Astrocyte (in vitro differentiated cells and primary cell): Measurements from ENCODE around the gene LNX2. TPM values are rescaled to one million over a fixed set of nuclear protein-coding genes. Genes with fewer than 3 reads are reported as not detected.
A peak's percentile ranks its signal among the peaks of the same experiment; 100 is the strongest.

ENCODE experiments used
- DNase-seq: peaks from one replicate; pipeline ENCODE4 v3.0.0-alpha.2; 2010; ENCODE audit warnings: low read depth
- FAIRE-seq: peaks from 2 replicates; lab custom pipeline; 2011; peaks lifted over from hg19 to GRCh38; lab: Jason Lieb, UNC
- H2AFZ ChIP-seq: 2 replicates; pipeline ENCODE4 v1.6.0; 2012; ENCODE audit warnings: low read depth, low read length, inconsistent platforms
- H3K27ac ChIP-seq: 2 replicates; pipeline ENCODE4 v1.5.1; 2011; ENCODE audit warnings: low read depth, low read length, inconsistent platforms
- H3K27me3 ChIP-seq: 2 replicates; pipeline ENCODE4 v1.6.0; 2011; ENCODE audit warnings: low read length, inconsistent platforms; ENCODE audit not compliant: insufficient read depth
- H3K36me3 ChIP-seq: 2 replicates; pipeline ENCODE4 v1.5.1; 2011; ENCODE audit warnings: low read length, inconsistent platforms; ENCODE audit not compliant: insufficient read depth
- H3K4me1 ChIP-seq: 2 replicates; pipeline ENCODE4 v1.5.1; 2011; ENCODE audit warnings: low read length, inconsistent platforms; ENCODE audit not compliant: insufficient read depth
- H3K4me2 ChIP-seq: 2 replicates; pipeline ENCODE4 v1.6.0; 2012; ENCODE audit warnings: low read length, inconsistent platforms
- H3K4me3 ChIP-seq: 2 replicates; pipeline ENCODE4 v1.5.1; 2011; ENCODE audit warnings: low read depth, mild to moderate bottlenecking, low read length, inconsistent platforms; ENCODE audit not compliant: insufficient read depth
- H3K79me2 ChIP-seq: 2 replicates; pipeline ENCODE4 v1.6.0; 2012; ENCODE audit warnings: mild to moderate bottlenecking, low read length, inconsistent platforms; ENCODE audit not compliant: insufficient read depth
- H3K9ac ChIP-seq: 2 replicates; pipeline ENCODE4 v1.6.0; 2012; ENCODE audit warnings: mild to moderate bottlenecking, low read length, inconsistent platforms
- H3K9me3 ChIP-seq: 2 replicates; pipeline ENCODE4 v1.5.1; 2012; ENCODE audit warnings: low read depth, mild to moderate bottlenecking, low read length, inconsistent platforms; ENCODE audit not compliant: insufficient read depth
- H4K20me1 ChIP-seq: 2 replicates; pipeline ENCODE4 v1.6.0; 2012; ENCODE audit warnings: low read length, inconsistent platforms; ENCODE audit not compliant: insufficient read depth
- H3K27ac Mint-ChIP-seq: one replicate; pipeline ENCODE4 v1.8.0; 2021; ENCODE audit warnings: mild to moderate bottlenecking, mixed read lengths; ENCODE audit not compliant: unreplicated experiment
- H3K27me3 Mint-ChIP-seq: one replicate; pipeline ENCODE4 v1.8.0; 2021; ENCODE audit warnings: low read depth, mixed read lengths; ENCODE audit not compliant: unreplicated experiment
- H3K36me3 Mint-ChIP-seq: one replicate; pipeline ENCODE4 v1.8.0; 2021; ENCODE audit warnings: low read depth, mixed read lengths; ENCODE audit not compliant: unreplicated experiment
- H3K4me1 Mint-ChIP-seq: one replicate; pipeline ENCODE4 v1.8.0; 2021; ENCODE audit warnings: low read depth, mixed read lengths; ENCODE audit not compliant: unreplicated experiment
- H3K4me3 Mint-ChIP-seq: one replicate; pipeline ENCODE4 v1.8.0; 2021; ENCODE audit warnings: mild to moderate bottlenecking, moderate library complexity, mixed read lengths; ENCODE audit not compliant: unreplicated experiment
- H3K9me3 Mint-ChIP-seq: one replicate; pipeline ENCODE4 v1.8.0; 2021; ENCODE audit warnings: mild to moderate bottlenecking, mixed read lengths; ENCODE audit not compliant: unreplicated experiment
- EZH2 ChIP-seq: IDR thresholded peaks from 2 replicates; pipeline ENCODE4 v1.6.1; 2012; ENCODE audit warnings: mild to moderate bottlenecking, low read length, inconsistent platforms; ENCODE audit not compliant: insufficient read depth
- total RNA-seq: library from RNA; stranded (reverse); gene quantifications from 2 replicates; pipeline ENCODE4 v1.2.1, GENCODE V29; 2021
- TF ChIP-seq, protein P1 (sequence below): IDR thresholded peaks from 2 replicates; pipeline ENCODE4 v1.5.1; 2011; ENCODE audit warnings: low read depth, mild to moderate bottlenecking, inconsistent platforms, low read length, moderate library complexity; ENCODE audit not compliant: insufficient read depth

LNX2 gene
- total RNA-seq, 1 donor from 2014 or later: 8.7 TPM

DNA sequence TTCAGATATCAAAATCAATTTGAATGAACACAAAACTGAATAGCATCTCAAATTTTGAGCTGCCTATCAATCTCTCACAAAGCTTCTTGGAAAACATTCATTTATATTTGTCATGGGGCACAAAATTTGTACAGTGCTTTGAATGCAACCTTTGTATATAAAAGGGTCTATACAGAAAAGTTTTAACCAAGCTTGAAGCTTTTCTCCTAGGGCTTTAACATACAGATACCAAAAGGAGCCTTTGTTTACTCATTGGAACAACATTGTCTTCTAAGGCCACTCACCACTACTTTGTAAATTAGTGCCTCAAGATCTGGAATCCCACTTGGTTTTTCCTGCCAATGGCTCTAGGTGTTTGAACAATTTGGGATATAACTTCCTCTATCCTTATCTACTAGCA lies 21.2 kb downstream of the LNX2 start:
- Mint-ChIP-seq H3K36me3 (no peaks in the 10 kb centered on the region), H3K4me3 (no peak overlapping the region), H3K27ac (peak overlapping the region; percentile 64), H3K4me1 (peaks cover 11% of the 10 kb centered on the region), H3K27me3 (no peaks in the 10 kb centered on the region), H3K9me3 (no peaks in the 10 kb centered on the region)
- H3K9me3 ChIP-seq: no peaks in the 10 kb centered on the region
- H2AFZ ChIP-seq: no peak overlapping the region
- no peak for FAIRE-seq
- TF ChIP-seq EZH2: no peak
- TF ChIP-seq, protein P1, sequence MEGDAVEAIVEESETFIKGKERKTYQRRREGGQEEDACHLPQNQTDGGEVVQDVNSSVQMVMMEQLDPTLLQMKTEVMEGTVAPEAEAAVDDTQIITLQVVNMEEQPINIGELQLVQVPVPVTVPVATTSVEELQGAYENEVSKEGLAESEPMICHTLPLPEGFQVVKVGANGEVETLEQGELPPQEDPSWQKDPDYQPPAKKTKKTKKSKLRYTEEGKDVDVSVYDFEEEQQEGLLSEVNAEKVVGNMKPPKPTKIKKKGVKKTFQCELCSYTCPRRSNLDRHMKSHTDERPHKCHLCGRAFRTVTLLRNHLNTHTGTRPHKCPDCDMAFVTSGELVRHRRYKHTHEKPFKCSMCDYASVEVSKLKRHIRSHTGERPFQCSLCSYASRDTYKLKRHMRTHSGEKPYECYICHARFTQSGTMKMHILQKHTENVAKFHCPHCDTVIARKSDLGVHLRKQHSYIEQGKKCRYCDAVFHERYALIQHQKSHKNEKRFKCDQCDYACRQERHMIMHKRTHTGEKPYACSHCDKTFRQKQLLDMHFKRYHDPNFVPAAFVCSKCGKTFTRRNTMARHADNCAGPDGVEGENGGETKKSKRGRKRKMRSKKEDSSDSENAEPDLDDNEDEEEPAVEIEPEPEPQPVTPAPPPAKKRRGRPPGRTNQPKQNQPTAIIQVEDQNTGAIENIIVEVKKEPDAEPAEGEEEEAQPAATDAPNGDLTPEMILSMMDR: no peak
- no peak overlapping the region for H3K9ac ChIP-seq
- H3K27me3 ChIP-seq: no peaks in the 10 kb centered on the region
- H3K4me2 ChIP-seq: no peak overlapping the region
- no peak overlapping the region for H3K27ac ChIP-seq
- no peak for DNase-seq
- no peaks in the 10 kb centered on the region for H3K36me3 ChIP-seq
- peaks cover 14% of the 10 kb centered on the region for H3K79me2 ChIP-seq
- no peak overlapping the region for H3K4me3 ChIP-seq
- H4K20me1 ChIP-seq: peaks cover 12% of the 10 kb centered on the region
- H3K4me1 ChIP-seq: no peaks in the 10 kb centered on the region

DNA sequence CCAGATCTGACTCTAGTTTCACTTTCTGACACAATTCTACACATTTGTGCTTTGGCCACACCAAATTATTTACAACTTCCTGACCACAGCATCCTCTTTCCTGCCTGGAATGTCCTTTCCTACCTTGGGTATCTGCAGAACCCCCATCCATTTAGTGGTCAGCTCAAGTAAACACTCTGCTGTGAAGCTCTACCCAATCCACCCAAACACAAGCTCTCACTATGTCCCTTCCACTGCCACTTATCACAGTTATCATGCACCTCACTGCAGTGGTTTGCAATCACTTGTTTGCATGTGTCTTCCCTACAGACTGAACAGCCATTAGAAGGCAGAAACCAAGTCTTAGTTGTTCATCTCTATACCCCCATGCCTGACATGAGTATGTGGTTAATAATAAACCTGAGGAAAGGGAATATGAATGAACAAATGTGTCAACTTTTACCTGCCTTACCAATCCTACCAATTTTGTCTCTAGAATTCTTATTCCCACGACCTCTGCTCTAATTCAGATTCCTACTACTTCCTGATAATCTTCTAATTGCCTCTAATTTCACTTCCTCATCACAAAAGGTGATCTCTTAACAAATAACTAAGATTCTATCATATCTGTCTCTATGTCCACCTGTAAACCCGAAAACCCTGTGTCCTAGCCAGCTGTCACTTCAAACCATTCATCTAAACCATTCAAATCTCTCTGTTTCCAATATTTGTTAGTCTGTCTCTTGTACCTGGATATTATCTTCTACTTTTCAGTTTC lies 25.1 kb downstream of the LNX2 start:
- no peaks in the 10 kb centered on the region for H3K36me3 Mint-ChIP-seq
- no peak for TF ChIP-seq EZH2
- TF ChIP-seq, protein P1: no peak
- no peaks in the 10 kb centered on the region for H3K27me3 Mint-ChIP-seq
- Histone ChIP-seq H3K79me2 (peaks cover 14% of the 10 kb centered on the region), H3K4me1 (no peaks in the 10 kb centered on the region), H2AFZ (no peak overlapping the region), H3K36me3 (no peaks in the 10 kb centered on the region), H4K20me1 (peaks cover 30% of the 10 kb centered on the region), H3K4me2 (no peak overlapping the region), H3K9me3 (no peaks in the 10 kb centered on the region), H3K4me3 (no peak overlapping the region), H3K27me3 (no peaks in the 10 kb centered on the region), H3K9ac (no peak overlapping the region), H3K27ac (no peak overlapping the region)
- H3K4me1 Mint-ChIP-seq: peaks cover 11% of the 10 kb centered on the region
- FAIRE-seq: no peak
- no peak overlapping the region for H3K4me3 Mint-ChIP-seq
- DNase-seq: no peak
- no peaks in the 10 kb centered on the region for H3K9me3 Mint-ChIP-seq
- H3K27ac Mint-ChIP-seq: no peak overlapping the region

DNA sequence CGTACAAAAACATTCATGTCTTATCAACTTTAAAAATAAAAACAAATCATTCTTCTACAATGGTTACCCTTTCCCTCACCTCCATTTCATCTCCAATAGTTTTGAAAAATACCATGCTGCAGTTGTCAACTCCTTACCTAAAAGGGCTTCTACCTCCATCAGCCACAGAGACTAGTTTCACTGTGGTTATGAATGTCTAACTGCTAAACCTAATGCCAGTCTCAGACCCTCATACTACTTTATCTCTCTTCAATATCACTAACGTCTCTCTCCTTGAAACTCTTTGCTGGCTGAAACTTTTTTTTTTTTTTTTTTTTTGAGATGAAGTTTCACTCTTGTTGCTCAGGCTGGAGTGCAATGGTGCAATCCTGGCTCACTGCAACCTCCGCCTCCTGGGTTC lies 27.1 kb downstream of the LNX2 start:
- H3K27me3 ChIP-seq: no peaks in the 10 kb centered on the region
- H2AFZ ChIP-seq: no peak overlapping the region
- peaks cover 30% of the 10 kb centered on the region for H4K20me1 ChIP-seq
- no peaks in the 10 kb centered on the region for H3K4me1 ChIP-seq
- no peak overlapping the region for H3K4me3 ChIP-seq
- DNase-seq (no peak), FAIRE-seq (no peak)
- Mint-ChIP-seq H3K4me3 (no peak overlapping the region), H3K4me1 (no peaks in the 10 kb centered on the region), H3K36me3 (no peaks in the 10 kb centered on the region), H3K27me3 (no peaks in the 10 kb centered on the region), H3K9me3 (no peaks in the 10 kb centered on the region), H3K27ac (no peak overlapping the region)
- H3K27ac ChIP-seq: no peak overlapping the region
- no peaks in the 10 kb centered on the region for H3K36me3 ChIP-seq
- H3K79me2 ChIP-seq: peaks cover 14% of the 10 kb centered on the region
- TF ChIP-seq, protein P1: no peak
- TF ChIP-seq EZH2: no peak
- H3K9me3 ChIP-seq: no peaks in the 10 kb centered on the region
- no peak overlapping the region for H3K4me2 ChIP-seq
- H3K9ac ChIP-seq: no peak overlapping the region
